ENCODE results near the gene GNAO1. TPM values are rescaled to one million over a fixed set of nuclear protein-coding genes. Genes with fewer than 3 reads are reported as not detected.
A peak's percentile ranks its signal among the peaks of the same experiment; 100 is the strongest.

The GNAO1 gene
- total RNA-seq, 1 donor from 2014 or later, result 1.8 TPM

- no peak for DNase-seq
These were observed 50.3 kb downstream of the GNAO1 start for GRCh38 chr16:56241596-56241995.

GRCh38 chr16:56242740-56243139 is 51.5 kb downstream of the GNAO1 start:
- DNase-seq, result no peak

- DNase-seq, result no peak
These were observed 53.3 kb downstream of the GNAO1 start for GRCh38 chr16:56244612-56245011.

GRCh38 chr16:56245197-56245596 is 53.9 kb downstream of the GNAO1 start:
- DNase-seq, result no peak

- DNase-seq, result no peak
These were observed 54.9 kb downstream of the GNAO1 start for GRCh38 chr16:56246051-56246817.

GRCh38 chr16:56247018-56247417 is 55.7 kb downstream of the GNAO1 start:
- DNase-seq, result no peak

- DNase-seq, result no peak
These were observed 56.5 kb downstream of the GNAO1 start for GRCh38 chr16:56247808-56248207.

- peak; percentile 19 for DNase-seq
These were observed 61.5 kb downstream of the GNAO1 start for GRCh38 chr16:56252835-56253234.

GRCh38 chr16:56255904-56256303 is 64.6 kb downstream of the GNAO1 start:
- DNase-seq, result no peak

GRCh38 chr16:56257239-56257638 is 66.0 kb downstream of the GNAO1 start:
- no peak for DNase-seq

GRCh38 chr16:56257666-56258342 is 66.5 kb downstream of the GNAO1 start:
- DNase-seq, result no peak

- no peak for DNase-seq
These were observed 67.5 kb downstream of the GNAO1 start for GRCh38 chr16:56258508-56259424.

- DNase-seq, result no peak
These were observed 68.1 kb downstream of the GNAO1 start for GRCh38 chr16:56259425-56259779.

GRCh38 chr16:56260378-56261160 is 69.3 kb downstream of the GNAO1 start:
- DNase-seq, result no peak

- no peak for DNase-seq
These were observed 70.4 kb downstream of the GNAO1 start for GRCh38 chr16:56261656-56262055.

GRCh38 chr16:56262148-56262547 is 70.9 kb downstream of the GNAO1 start:
- DNase-seq, result no peak

- peak; percentile 61 for DNase-seq
These were observed 71.4 kb downstream of the GNAO1 start for GRCh38 chr16:56262551-56263245.

- DNase-seq, result no peak
These were observed 72.7 kb downstream of the GNAO1 start for GRCh38 chr16:56263711-56264608.

- DNase-seq, result no peak
These were observed 73.3 kb downstream of the GNAO1 start for GRCh38 chr16:56264609-56264972.

- DNase-seq, result no peak
These were observed 73.9 kb downstream of the GNAO1 start for GRCh38 chr16:56265184-56265583.

Data from skin of body (tissue), 2 donors.